Upper lobe of left lung (tissue), 4 donors: ENCODE data around the gene GPR153.

Source experiments
- EP300 ChIP-seq, 4 donors: sonication (generic); formaldehyde crosslinking; IDR thresholded peaks; one replicate each; pipeline ENCODE4 v1.5.1; 2017; ENCODE audit warnings: antibody characterized with exemption in 4 of 4, control low read depth in 2 of 4
- POLR2A ChIP-seq, 4 donors: fragments of 450-650 bp; IDR thresholded peaks; one replicate each; pipeline ENCODE4 v1.5.1; 2016 to 2017; ENCODE audit warnings: antibody characterized with exemption in 4 of 4, mild to moderate bottlenecking in 2 of 4
- POLR2AphosphoS5 ChIP-seq, 2 donors: sonication (generic); formaldehyde crosslinking; IDR thresholded peaks; one replicate each; pipeline ENCODE4 v1.5.1; 2017; ENCODE audit warnings: antibody characterized with exemption in 2 of 2
- TF ChIP-seq, protein P1 (sequence below), 6 experiments: fragments of 450-650 bp in 4 of 6; fragments of 200-600 bp in 2 of 6; sonication (generic) in 2 of 6; IDR thresholded peaks; one replicate each; pipeline ENCODE4 v1.5.1; 2016 to 2019; ENCODE audit warnings: antibody characterized with exemption in 6 of 6

DNA sequence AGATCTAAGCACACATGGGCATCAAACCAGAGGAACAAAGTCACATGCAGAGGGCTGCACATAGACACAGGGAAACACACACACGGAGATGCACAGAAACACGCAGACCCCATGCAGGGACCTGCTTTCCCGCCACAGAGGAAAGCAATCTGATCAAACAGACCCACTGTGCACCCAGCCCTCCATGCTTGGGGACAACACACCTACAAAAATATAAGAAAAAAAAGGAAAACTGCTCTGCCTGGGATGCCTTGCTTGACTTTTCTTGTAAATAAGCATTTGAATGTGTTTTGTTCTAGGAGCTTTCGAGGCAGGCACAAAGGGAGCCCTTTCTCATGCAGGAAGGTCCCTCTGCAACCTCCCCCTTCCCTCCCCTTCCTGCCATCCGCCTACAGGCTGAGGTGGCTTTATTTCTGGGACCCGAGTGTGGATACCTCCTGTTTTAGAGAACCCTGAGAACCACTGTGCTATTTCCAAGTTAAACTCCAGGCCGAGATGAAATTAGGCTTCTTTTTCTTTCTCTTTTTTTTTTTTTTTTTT, 21.6 kb downstream of the GPR153 start:
- TF ChIP-seq, protein P1, sequence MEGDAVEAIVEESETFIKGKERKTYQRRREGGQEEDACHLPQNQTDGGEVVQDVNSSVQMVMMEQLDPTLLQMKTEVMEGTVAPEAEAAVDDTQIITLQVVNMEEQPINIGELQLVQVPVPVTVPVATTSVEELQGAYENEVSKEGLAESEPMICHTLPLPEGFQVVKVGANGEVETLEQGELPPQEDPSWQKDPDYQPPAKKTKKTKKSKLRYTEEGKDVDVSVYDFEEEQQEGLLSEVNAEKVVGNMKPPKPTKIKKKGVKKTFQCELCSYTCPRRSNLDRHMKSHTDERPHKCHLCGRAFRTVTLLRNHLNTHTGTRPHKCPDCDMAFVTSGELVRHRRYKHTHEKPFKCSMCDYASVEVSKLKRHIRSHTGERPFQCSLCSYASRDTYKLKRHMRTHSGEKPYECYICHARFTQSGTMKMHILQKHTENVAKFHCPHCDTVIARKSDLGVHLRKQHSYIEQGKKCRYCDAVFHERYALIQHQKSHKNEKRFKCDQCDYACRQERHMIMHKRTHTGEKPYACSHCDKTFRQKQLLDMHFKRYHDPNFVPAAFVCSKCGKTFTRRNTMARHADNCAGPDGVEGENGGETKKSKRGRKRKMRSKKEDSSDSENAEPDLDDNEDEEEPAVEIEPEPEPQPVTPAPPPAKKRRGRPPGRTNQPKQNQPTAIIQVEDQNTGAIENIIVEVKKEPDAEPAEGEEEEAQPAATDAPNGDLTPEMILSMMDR (IDR thresholded peaks at IDR 0.05), result no peak
- TF ChIP-seq POLR2A (IDR thresholded peaks at IDR 0.05) (no peak), POLR2AphosphoS5 (IDR thresholded peaks at IDR 0.05) (no peak), EP300 (IDR thresholded peaks at IDR 0.05) (no peak)
